Pancreas (tissue), 10 donors: Measurements from ENCODE around the gene AMPD2. TPM values are rescaled to one million over a fixed set of nuclear protein-coding genes. Genes with fewer than 3 reads are reported as not detected.
A peak's percentile ranks its signal among the peaks of the same experiment; 100 is the strongest.
"Not testable (repeated sequence)": the region's sequence is repeated elsewhere in the genome, so short reads cannot be mapped to it uniquely, and the experiment has no call there.

Experiments used
- ATAC-seq, 4 donors: fragments of 200-7000 bp; cut with Tn5 transposase; one replicate each; pipeline versions ENCODE4 v1.8.0 to v1.9.1; 2020; ENCODE audit warnings: mild to moderate bottlenecking in 4 of 4, moderate library complexity in 4 of 4
- DNase-seq, 6 donors: peaks; one replicate each; pipeline ENCODE4 v3.0.0-alpha.2; 2020
- FAIRE-seq: peaks from 2 replicates; lab custom pipeline; 2012; peaks lifted over from hg19 to GRCh38; lab: Jason Lieb, UNC
- H3K27ac ChIP-seq, 4 donors: fragments of 200-600 bp; sonication (generic); 1 replicate in 3 of 4; 2 replicates in 1 of 4; pipeline versions ENCODE4 v1.5.0 to v1.8.0; 2020
- H3K27me3 ChIP-seq, 4 donors: fragments of 200-600 bp; one replicate each; pipeline ENCODE4 v1.8.0; 2021
- H3K36me3 ChIP-seq, 3 donors: fragments of 200-600 bp; sonication (generic) in 1 of 3; one replicate each; pipeline versions ENCODE4 v1.5.0 to v1.8.0; 2020 to 2021
- H3K4me1 ChIP-seq, 3 donors: fragments of 200-600 bp; one replicate each; pipeline ENCODE4 v1.8.0; 2021
- H3K4me3 ChIP-seq, 4 donors: fragments of 200-600 bp; sonication (generic) in 2 of 4; one replicate each; pipeline versions ENCODE4 v1.5.0 to v1.8.0; 2020 to 2021
- H3K9me3 ChIP-seq, 4 donors: fragments of 200-600 bp; one replicate each; pipeline ENCODE4 v1.8.0; 2021
- CTCF ChIP-seq, 4 donors: fragments of 200-600 bp; sonication (generic) in 3 of 4; IDR thresholded peaks; one replicate each; pipeline versions ENCODE4 v1.5.0 to v1.8.0; 2021; ENCODE audit warnings: antibody characterized with exemption in 4 of 4
- WGBS, 2 donors: extraction: QIAGEN DNeasy Blood & Tissue Kit; methylation state at CpG; one replicate each; pipeline ENCODE4 v1.1.7; 2013; 5-methylcytosine and 5-hydroxymethylcytosine counted together
- intact Hi-C, 3 donors: fragments of 100-400 bp; cut with DNase I; formaldehyde crosslinking; loops; one replicate each; pipeline versions ENCODE4 v1.11.1 to v1.14.2; 2022
- polyA plus RNA-seq, 2 donors: library from polyadenylated mRNA; stranded (reverse); fragments of 200-250 nt; gene quantifications; one replicate each; pipeline ENCODE4 v1.2.3, GENCODE V29; 2013
- total RNA-seq, 6 donors: library from RNA; stranded (reverse); fragmentation: NEBNext Ultra II Directional in 4 of 6; extraction: Animal tissue kit (Norgen Biotek cat#: 25700) in 4 of 6; gene quantifications; one replicate each; pipeline versions ENCODE4 v1.2.1 to v1.2.4, GENCODE V29; 2021 to 2023
- donor health status: healthy with polysubstance abuse.
- donor health status: DM: no; HTN: no; CAD: no; lungs with moderate emphysema.
- donor health status: DM: no; HTN: no; CAD: no.
- donor health status: control.
- donor health status: control.
- donor health status: Bipolar disorder and iron deficiency.
- donor health status: DM: yes; HTN: yes; CAD: no.
- donor health status: DM: no; HTN: no; CAD: no.
- donor health status: DM: no; HTN: no; CAD: no.
- donor health status: DM: yes; HTN: yes; CAD: no.

Gene AMPD2
- total and polyA plus RNA-seq, 8 donors = 17.6 to 57.3 (median 35.5) TPM

DNA sequence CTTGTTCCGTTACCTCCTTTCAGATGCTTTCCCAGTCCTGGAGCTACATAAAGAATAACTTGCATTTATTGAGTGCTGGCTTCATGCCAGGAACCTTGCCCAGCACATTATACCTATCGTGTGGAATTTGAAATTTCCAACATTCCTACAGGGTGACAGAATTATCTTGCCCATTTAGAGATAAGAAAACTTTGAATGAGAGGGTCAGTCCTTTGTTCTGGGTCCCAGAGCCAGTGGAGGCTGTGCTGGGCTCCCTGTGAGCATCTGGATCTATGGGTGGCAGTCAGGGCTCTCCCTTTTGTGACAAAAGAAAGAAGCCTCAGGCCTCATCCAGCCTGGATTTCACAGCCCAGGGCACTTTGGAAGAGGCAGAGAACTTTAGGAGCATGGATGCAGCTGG, 39.5 kb downstream of the AMPD2 start:
- FAIRE-seq (no peak), ATAC-seq (peak in 3 of 4 donors; percentile 35 to 52 (median 39)), DNase-seq (peak in 1 of 6 donors; percentile 48)
- WGBS, 2 donors = 36 to 47% methylated on average over 2 of the region's 2 CpGs
- Histone ChIP-seq H3K36me3 (no peaks in the 10 kb centered on the region), H3K4me1 (peaks cover 10 to 21% (median 12%) of the 10 kb centered on the region in 3 donors), H3K27me3 (no peaks in the 10 kb centered on the region), H3K9me3 (no peaks in the 10 kb centered on the region), H3K4me3 (no peak overlapping the region), H3K27ac (peak overlapping the region; percentile 13 to 69 (median 43))
- intact Hi-C loops = no loop called here
- TF ChIP-seq CTCF (IDR thresholded peaks at IDR 0.05) = no peak

GRCh38 chr1:109659997-109660690, 40.5 kb downstream of the AMPD2 start:
- WGBS, 2 donors = 12 to 13% methylated on average over 5 of the region's 5 CpGs

GRCh38 chr1:109660691-109661026, 41.0 kb downstream of the AMPD2 start:
- Histone ChIP-seq H3K27ac (peak overlapping the region in 1 of 4 donors; percentile 69), H3K4me1 (peaks cover 7 to 15% (median 10%) of the 10 kb centered on the region in 3 donors)
- WGBS, 2 donors = 43 to 70% methylated on average over 3 of the region's 4 CpGs
- H3K9me3 ChIP-seq, H3K4me3 ChIP-seq, H3K27me3 ChIP-seq, intact Hi-C loops, DNase-seq, ATAC-seq, H3K36me3 ChIP-seq, FAIRE-seq: not testable (repeated sequence)

More at GRCh38 chr1:109659997-109660690, 40.5 kb downstream of the AMPD2 start:
- Histone ChIP-seq H3K4me3 (no peak overlapping the region), H3K4me1 (peaks cover 10 to 17% (median 10%) of the 10 kb centered on the region in 3 donors), H3K27me3 (no peaks in the 10 kb centered on the region), H3K27ac (peak overlapping the region; percentile 13 to 69 (median 43)), H3K36me3 (no peaks in the 10 kb centered on the region), H3K9me3 (no peaks in the 10 kb centered on the region)
- ATAC-seq = peak; percentile 54 to 74 (median 68)
- no peak for TF ChIP-seq CTCF (IDR thresholded peaks at IDR 0.05)
- no peak for FAIRE-seq
- peak in 5 of 6 donors; percentile 59 to 83 (median 69) for DNase-seq
- intact Hi-C loops = no loop called here

- WGBS, 2 donors = 70 to 85% methylated on average over 2 of the region's 2 CpGs
- no peak overlapping the region for H3K27ac ChIP-seq
Measured at GRCh38 chr1:109661391-109661790, 41.8 kb downstream of the AMPD2 start.

GRCh38 chr1:109664671-109665070, 45.0 kb downstream of the AMPD2 start:
- H3K27me3 ChIP-seq = no peaks in the 10 kb centered on the region
- no peaks in the 10 kb centered on the region for H3K36me3 ChIP-seq
- no peak for ATAC-seq
- intact Hi-C loops = no loop called here
- no peak for DNase-seq
- peaks cover 6 to 12% (median 7%) of the 10 kb centered on the region in 3 donors for H3K4me1 ChIP-seq
- no peak overlapping the region for H3K27ac ChIP-seq
- H3K4me3 ChIP-seq = no peak overlapping the region
- 64 to 78% methylated on average over 1 of the region's 1 CpG for WGBS, 2 donors
- H3K9me3 ChIP-seq = no peaks in the 10 kb centered on the region
- no peak for FAIRE-seq
- no peak for TF ChIP-seq CTCF (IDR thresholded peaks at IDR 0.05)

More at GRCh38 chr1:109661391-109661790, 41.8 kb downstream of the AMPD2 start:
- H3K27me3 ChIP-seq = no peaks in the 10 kb centered on the region
- no peak for FAIRE-seq
- peak in 1 of 6 donors; percentile 35 for DNase-seq
- H3K4me3 ChIP-seq = no peak overlapping the region
- intact Hi-C loops = no loop called here
- H3K4me1 ChIP-seq = peaks cover 7 to 15% (median 10%) of the 10 kb centered on the region in 3 donors
- no peaks in the 10 kb centered on the region for H3K36me3 ChIP-seq
- H3K9me3 ChIP-seq = no peaks in the 10 kb centered on the region
- ATAC-seq = no peak
- TF ChIP-seq CTCF (IDR thresholded peaks at IDR 0.05) = no peak
